Fibroblast of the aortic adventitia (primary cell): ENCODE data around the gene RBP7. TPM values are rescaled to one million over a fixed set of nuclear protein-coding genes. Genes with fewer than 3 reads are reported as not detected.

Experiments
- DNase-seq: peaks from one replicate; pipeline ENCODE4 v3.0.0-alpha.2; 2010; ENCODE audit warnings: low read depth
- H3K4me3 ChIP-seq: 2 replicates; pipeline ENCODE4 v1.5.1; 2011; ENCODE audit warnings: low read depth, mild to moderate bottlenecking, control low read depth, low read length, moderate library complexity
- total RNA-seq: library from RNA; depleted of rRNA; stranded (reverse); fragments of >200 nt; gene quantifications from 2 replicates; pipeline ENCODE4 v1.2.3, GENCODE V29; 2012; ENCODE audit warnings: low replicate concordance
- TF ChIP-seq, protein P1 (sequence below): IDR thresholded peaks from 2 replicates; pipeline ENCODE4 v1.5.1; 2011; ENCODE audit warnings: mild to moderate bottlenecking, low read length, control low read depth, inconsistent platforms; ENCODE audit not compliant: insufficient read depth

RBP7 gene
- total RNA-seq, 1 donor: not detected

DNA sequence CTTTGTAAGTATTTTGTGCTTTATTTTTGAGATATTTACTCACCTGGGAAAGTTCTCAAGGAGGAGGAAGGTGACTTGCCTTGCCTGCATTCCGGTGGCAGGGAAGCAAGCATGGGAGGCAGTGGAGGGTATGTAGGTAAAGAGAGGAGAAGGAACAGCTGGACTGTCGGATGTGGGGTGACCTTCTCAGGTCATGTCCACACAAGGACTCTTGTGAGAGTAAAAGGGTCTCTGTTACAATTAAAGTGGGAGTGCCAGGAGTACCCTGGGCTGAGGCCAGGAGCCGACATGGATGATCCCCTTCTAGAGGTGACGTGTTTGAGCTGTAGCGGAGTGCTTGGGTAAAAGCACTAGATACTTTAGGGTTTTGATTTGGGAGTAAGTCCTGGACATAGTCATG lies 60.8 kb downstream of the RBP7 start:
- no peak for DNase-seq
- H3K4me3 ChIP-seq: no peak overlapping the region
- TF ChIP-seq, protein P1, sequence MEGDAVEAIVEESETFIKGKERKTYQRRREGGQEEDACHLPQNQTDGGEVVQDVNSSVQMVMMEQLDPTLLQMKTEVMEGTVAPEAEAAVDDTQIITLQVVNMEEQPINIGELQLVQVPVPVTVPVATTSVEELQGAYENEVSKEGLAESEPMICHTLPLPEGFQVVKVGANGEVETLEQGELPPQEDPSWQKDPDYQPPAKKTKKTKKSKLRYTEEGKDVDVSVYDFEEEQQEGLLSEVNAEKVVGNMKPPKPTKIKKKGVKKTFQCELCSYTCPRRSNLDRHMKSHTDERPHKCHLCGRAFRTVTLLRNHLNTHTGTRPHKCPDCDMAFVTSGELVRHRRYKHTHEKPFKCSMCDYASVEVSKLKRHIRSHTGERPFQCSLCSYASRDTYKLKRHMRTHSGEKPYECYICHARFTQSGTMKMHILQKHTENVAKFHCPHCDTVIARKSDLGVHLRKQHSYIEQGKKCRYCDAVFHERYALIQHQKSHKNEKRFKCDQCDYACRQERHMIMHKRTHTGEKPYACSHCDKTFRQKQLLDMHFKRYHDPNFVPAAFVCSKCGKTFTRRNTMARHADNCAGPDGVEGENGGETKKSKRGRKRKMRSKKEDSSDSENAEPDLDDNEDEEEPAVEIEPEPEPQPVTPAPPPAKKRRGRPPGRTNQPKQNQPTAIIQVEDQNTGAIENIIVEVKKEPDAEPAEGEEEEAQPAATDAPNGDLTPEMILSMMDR: no peak

DNA sequence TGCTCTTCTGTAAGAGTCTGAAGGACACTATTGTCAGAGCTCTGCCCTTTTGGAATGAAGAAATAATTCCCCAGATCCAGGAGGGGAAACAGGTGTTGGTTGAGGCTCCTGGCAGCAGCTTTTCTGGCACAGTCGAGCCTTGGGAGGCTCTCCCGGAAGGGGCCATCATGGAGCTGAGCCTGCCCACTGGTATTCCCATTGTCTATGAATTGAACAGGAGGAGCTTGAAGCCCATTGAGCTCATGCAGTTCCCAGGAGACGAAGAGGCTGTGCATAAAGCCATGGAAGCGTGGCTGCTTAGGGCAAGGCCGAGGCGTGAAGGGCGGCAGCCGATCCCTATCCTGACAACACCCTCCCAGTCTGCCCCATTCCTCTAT lies 62.3 kb downstream of the RBP7 start:
- TF ChIP-seq, protein P1: no peak
- DNase-seq: no peak

GRCh38 chr1:10060311-10061100 lies 63.5 kb downstream of the RBP7 start:
- TF ChIP-seq, protein P1: no peak
- no peak for DNase-seq
- no peak overlapping the region for H3K4me3 ChIP-seq

More for the DNA sequence above, 62.3 kb downstream of the RBP7 start:
- no peak overlapping the region for H3K4me3 ChIP-seq

DNA sequence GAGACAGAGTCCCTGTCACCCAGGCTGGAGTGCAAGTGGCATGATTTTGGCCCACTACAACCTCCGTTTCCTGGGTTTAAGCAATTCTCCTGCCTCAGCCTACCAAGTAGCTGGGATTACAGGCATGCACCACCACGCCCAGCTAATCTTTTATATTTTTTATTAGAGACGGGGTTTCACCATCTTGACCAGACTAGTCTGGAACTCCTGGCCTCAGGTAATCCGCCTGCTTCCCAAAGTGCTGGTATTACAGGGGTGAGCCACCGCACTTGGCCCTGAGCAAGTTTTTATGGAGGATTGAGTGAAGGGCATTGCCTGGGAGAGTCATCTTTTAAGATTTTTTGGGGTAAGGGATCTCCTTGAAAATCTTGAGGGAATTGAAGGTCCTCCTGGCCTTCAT lies 64.2 kb downstream of the RBP7 start:
- no peak overlapping the region for H3K4me3 ChIP-seq
- no peak for DNase-seq
- TF ChIP-seq, protein P1: no peak

GRCh38 chr1:10063878-10064277 lies 66.8 kb downstream of the RBP7 start:
- TF ChIP-seq, protein P1: no peak
- no peak for DNase-seq
- no peak overlapping the region for H3K4me3 ChIP-seq

GRCh38 chr1:10064416-10065343 lies 67.7 kb downstream of the RBP7 start:
- TF ChIP-seq, protein P1: no peak
- no peak for DNase-seq
- H3K4me3 ChIP-seq: no peak overlapping the region
